ENCODE measurements around the gene TNK2.
"Not testable (repeated sequence)": the region's sequence is repeated elsewhere in the genome, so short reads cannot be mapped to it uniquely, and the experiment has no call there.

TNK2 gene

GRCh38 chr3:195850857-195851543 lies 57.4 kb downstream of the TNK2 start:
- peak; percentile 81 to 86 for DNase-seq (ENCODE audit: low read depth in 2 of 2)

- no peak for DNase-seq (ENCODE audit: low read depth in 2 of 2)
These were observed 58.9 kb downstream of the TNK2 start for GRCh38 chr3:195849322-195850074.

- no peak for DNase-seq (ENCODE audit: low read depth in 2 of 2)
These were observed 61.0 kb downstream of the TNK2 start for GRCh38 chr3:195847055-195847950.

GRCh38 chr3:195845483-195845882 lies 62.9 kb downstream of the TNK2 start:
- no peak for DNase-seq (ENCODE audit: low read depth in 2 of 2)

GRCh38 chr3:195844671-195845218 lies 63.6 kb downstream of the TNK2 start:
- no peak for DNase-seq (ENCODE audit: low read depth in 2 of 2)

GRCh38 chr3:195839260-195840010 lies 68.9 kb downstream of the TNK2 start:
- DNase-seq (ENCODE audit: low read depth in 2 of 2): no peak

- no peak for DNase-seq (ENCODE audit: low read depth in 2 of 2)
These were observed 69.6 kb downstream of the TNK2 start for GRCh38 chr3:195838714-195839113.

GRCh38 chr3:195836476-195837135 lies 71.7 kb downstream of the TNK2 start:
- DNase-seq (ENCODE audit: low read depth in 2 of 2): no peak

- DNase-seq (ENCODE audit: low read depth in 2 of 2): no peak
These were observed 72.6 kb downstream of the TNK2 start for GRCh38 chr3:195835791-195836190.

GRCh38 chr3:195834675-195835583 lies 73.4 kb downstream of the TNK2 start:
- DNase-seq (ENCODE audit: low read depth in 2 of 2): no peak

- DNase-seq (ENCODE audit: low read depth in 2 of 2): no peak
These were observed 78.5 kb downstream of the TNK2 start for GRCh38 chr3:195829897-195830254.

- no peak for DNase-seq (ENCODE audit: low read depth in 2 of 2)
These were observed 79.6 kb downstream of the TNK2 start for GRCh38 chr3:195828762-195829161.

- no peak for DNase-seq (ENCODE audit: low read depth in 2 of 2)
These were observed 82.2 kb downstream of the TNK2 start for GRCh38 chr3:195825857-195826804.

- DNase-seq (ENCODE audit: low read depth in 2 of 2): no peak
These were observed 83.2 kb downstream of the TNK2 start for GRCh38 chr3:195825191-195825588.

GRCh38 chr3:195824425-195825190 lies 83.7 kb downstream of the TNK2 start:
- not testable (repeated sequence) for DNase-seq (ENCODE audit: low read depth in 2 of 2)

- DNase-seq (ENCODE audit: low read depth in 2 of 2): no peak
These were observed 84.4 kb downstream of the TNK2 start for GRCh38 chr3:195823999-195824398.

- no peak for DNase-seq (ENCODE audit: low read depth in 2 of 2)
These were observed 85.1 kb downstream of the TNK2 start for GRCh38 chr3:195823280-195823679.
